Stimulated activated CD8-positive, alpha-beta memory T cell treated with anti-CD3 and anti-CD28 coated beads, Interleukin-15, amount 100 ng/mL, for 4 hours (primary cell): Measurements from ENCODE around the gene C21orf58.
"Not testable (repeated sequence)": the region's sequence is repeated elsewhere in the genome, so short reads cannot be mapped to it uniquely, and the experiment has no call there.

Experiments used
- DNase-seq, 2 donors: peaks; one replicate each; pipeline ENCODE4 v3.0.0-alpha.2; 2020; ENCODE audit warnings: low read depth in 2 of 2

The C21orf58 gene

GRCh38 chr21:46324390-46325072 is 861 bp upstream of the C21orf58 start:
- peak; percentile 72 to 77 for DNase-seq

GRCh38 chr21:46323227-46323709 is 402 bp downstream of the C21orf58 start:
- no peak for DNase-seq

- DNase-seq: no peak
Observed at GRCh38 chr21:46322351-46323226, 1.1 kb downstream of the C21orf58 start.

GRCh38 chr21:46320331-46320801 is 3.3 kb downstream of the C21orf58 start:
- DNase-seq: no peak

- no peak for DNase-seq
Observed at GRCh38 chr21:46319186-46319585, 4.5 kb downstream of the C21orf58 start.

GRCh38 chr21:46318464-46318845 is 5.2 kb downstream of the C21orf58 start:
- no peak for DNase-seq

- no peak for DNase-seq
Observed at GRCh38 chr21:46317710-46318463, 5.8 kb downstream of the C21orf58 start.

GRCh38 chr21:46316708-46317324 is 6.9 kb downstream of the C21orf58 start:
- DNase-seq: no peak

- DNase-seq: no peak
Observed at GRCh38 chr21:46314441-46315020, 9.1 kb downstream of the C21orf58 start.

GRCh38 chr21:46312949-46313348 is 10.7 kb downstream of the C21orf58 start:
- DNase-seq: no peak

GRCh38 chr21:46311568-46311967 is 12.1 kb downstream of the C21orf58 start:
- no peak for DNase-seq

- DNase-seq: not testable (repeated sequence)
Observed at GRCh38 chr21:46310260-46310659, 13.4 kb downstream of the C21orf58 start.

- DNase-seq: no peak
Observed at GRCh38 chr21:46308431-46308830, 15.2 kb downstream of the C21orf58 start.

GRCh38 chr21:46307625-46308024 is 16.0 kb downstream of the C21orf58 start:
- no peak for DNase-seq

GRCh38 chr21:46304955-46305354 is 18.7 kb downstream of the C21orf58 start:
- DNase-seq: no peak

- DNase-seq: no peak
Observed at GRCh38 chr21:46304437-46304836, 19.2 kb downstream of the C21orf58 start.

- no peak for DNase-seq
Observed at GRCh38 chr21:46301759-46302158, 21.9 kb downstream of the C21orf58 start.

- DNase-seq: no peak
Observed at GRCh38 chr21:46299167-46299566, 24.5 kb downstream of the C21orf58 start.

- DNase-seq: no peak
Observed at GRCh38 chr21:46297338-46298271, 26.1 kb downstream of the C21orf58 start.
